Erythroblast (primary cell): ENCODE data around the gene ZNF621.

Experiments
- GATA1 ChIP-seq: IDR thresholded peaks from 2 replicates; pipeline ENCODE4 v1.6.1; 2011; ENCODE audit warnings: low read depth, mild to moderate bottlenecking, control low read depth, low read length, moderate library complexity
- POLR2A ChIP-seq: IDR thresholded peaks from 2 replicates; pipeline ENCODE4 v1.6.1; 2011; ENCODE audit warnings: mild to moderate bottlenecking, low read length

DNA sequence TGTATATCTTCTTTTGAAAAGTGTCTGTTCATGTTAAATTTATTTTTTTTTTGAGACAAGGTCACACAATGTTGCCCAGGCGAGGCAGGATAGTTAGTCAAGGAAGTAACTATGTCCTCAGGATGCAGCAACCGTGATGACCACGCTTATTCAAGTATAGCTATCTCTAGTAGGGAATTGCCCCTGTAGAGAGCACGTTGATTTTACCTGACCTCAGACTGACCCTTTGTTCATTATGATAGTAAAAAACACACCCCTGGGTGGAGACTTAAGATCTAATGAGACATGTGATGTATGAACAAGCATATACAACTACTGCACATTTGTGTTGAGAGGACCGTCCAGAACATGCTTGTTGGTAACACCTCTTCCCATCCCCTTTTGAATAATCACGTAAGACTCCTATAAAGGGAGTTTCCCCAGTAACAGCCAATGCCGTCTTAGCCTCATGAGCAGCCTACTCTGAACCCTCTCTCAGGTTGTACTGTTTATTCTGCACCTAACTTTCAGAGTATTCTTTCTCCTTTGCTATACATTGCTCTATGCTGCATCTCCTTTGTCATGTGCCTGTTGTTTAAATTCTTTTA lies 32.9 kb downstream of the ZNF621 start:
- TF ChIP-seq POLR2A, result no peak
- TF ChIP-seq GATA1, result no peak
